Midbrain (tissue), 1 donor: ENCODE data around the gene BRF1.

Experiments used
- DNase-seq: peaks from one replicate; lab custom pipeline; 2025; lab: John Stamatoyannopoulos, UW

The BRF1 gene

GRCh38 chr14:105171004-105171673 is 129.7 kb downstream of the BRF1 start:
- DNase-seq, result no peak

GRCh38 chr14:105169776-105170655 is 130.8 kb downstream of the BRF1 start:
- DNase-seq, result no peak

DNA sequence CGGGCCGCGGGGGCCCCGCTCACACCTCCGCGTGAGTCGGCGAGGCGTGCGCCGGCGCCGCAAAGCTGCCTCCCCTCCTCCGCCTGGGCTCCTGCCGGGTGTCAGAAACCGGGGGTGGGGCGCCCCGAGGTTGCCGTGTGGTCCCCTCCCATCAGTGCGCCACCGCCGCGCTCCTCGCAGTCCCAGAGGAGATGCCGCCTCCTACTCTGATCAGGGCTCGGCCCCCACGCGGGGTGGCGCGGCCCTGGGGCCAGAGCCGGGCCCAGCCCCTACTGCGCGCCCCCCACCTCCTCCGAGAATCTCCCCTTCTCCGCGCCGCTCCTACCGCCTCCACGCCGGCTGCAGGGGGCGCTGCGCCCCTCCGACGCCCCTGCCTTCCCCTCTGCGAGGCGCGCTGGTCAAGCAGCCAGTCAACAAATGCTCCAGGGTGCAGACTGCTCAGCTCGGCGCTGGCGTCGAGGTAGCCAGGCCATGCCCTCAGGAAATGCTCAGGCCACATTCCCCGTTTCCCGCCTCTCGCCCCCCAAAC is 131.8 kb downstream of the BRF1 start:
- DNase-seq, result no peak

DNA sequence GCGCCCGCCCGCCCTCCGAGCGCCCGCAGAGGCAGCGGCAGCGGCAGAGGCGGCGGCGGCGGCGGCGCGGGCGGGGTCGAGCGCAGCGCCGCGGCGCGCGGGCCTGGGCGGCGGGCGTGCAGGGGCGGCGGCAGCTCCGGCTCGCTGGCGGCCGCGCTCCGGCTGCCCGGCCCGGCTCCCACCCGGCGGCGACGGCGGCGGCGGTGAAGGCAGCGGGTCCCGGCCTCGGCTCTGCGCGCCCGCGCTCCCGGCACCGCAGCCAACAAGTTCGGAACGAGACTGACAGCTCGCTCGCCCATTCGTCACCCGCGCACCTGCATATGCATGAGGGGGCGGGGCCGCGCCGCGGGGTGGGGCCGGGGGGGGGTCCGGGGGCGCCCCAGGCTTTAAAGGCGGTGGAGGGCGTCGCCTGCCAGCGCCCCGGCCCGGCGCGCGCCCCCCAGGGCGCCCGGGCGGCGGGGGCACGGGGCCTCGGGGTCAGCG is 132.3 kb downstream of the BRF1 start, which contains the start of gene JAG2:
JAG2 (minus strand) TSS at position 281 of the 483 bp plus-strand sequence. CDS start 356 bp downstream, outside the sequence.
- no peak for DNase-seq

- no peak for DNase-seq
These were observed 132.7 kb downstream of the BRF1 start for GRCh38 chr14:105168093-105168420.

DNA sequence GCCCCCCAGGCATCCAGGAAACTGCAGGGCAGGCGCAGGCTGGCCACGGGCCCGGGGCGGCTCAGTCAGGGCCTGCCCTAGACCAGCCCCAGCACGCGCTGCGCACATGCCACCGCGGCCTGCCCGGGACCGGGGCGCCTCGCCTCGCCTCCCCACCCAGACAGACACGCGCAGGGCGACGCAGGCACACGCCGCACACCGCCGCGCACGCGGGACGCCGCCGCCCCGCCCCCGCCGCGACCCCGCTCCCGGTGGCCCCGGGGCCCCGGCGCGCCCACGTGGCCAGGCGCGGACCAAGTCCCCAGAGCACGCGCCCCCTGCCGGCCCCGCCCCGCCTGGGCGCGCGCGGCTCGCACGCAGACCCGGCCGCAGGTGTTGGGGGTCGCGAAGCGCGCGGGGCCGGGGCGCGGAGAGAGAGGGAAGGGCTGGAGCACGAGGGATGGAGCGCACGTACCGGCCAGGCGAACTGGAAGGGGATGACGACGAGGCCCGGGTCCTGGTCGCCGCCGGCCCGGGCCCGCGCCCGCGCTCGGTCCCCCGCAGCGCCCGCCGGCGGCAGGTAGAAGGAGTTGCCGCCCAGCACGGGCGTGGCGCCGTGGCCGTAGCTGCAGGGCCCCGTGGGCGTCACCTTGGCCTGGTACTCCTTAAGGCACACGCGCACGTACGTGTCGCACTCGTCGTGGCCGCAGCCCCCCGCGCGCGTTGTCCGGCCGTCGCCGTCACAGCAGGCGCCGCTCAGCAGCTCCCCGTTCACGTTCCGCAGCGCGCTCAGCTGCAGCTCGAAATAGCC is 133.3 kb downstream of the BRF1 start:
- no peak for DNase-seq

- DNase-seq, result no peak
These were observed 134.1 kb downstream of the BRF1 start for GRCh38 chr14:105166571-105167302.

DNA sequence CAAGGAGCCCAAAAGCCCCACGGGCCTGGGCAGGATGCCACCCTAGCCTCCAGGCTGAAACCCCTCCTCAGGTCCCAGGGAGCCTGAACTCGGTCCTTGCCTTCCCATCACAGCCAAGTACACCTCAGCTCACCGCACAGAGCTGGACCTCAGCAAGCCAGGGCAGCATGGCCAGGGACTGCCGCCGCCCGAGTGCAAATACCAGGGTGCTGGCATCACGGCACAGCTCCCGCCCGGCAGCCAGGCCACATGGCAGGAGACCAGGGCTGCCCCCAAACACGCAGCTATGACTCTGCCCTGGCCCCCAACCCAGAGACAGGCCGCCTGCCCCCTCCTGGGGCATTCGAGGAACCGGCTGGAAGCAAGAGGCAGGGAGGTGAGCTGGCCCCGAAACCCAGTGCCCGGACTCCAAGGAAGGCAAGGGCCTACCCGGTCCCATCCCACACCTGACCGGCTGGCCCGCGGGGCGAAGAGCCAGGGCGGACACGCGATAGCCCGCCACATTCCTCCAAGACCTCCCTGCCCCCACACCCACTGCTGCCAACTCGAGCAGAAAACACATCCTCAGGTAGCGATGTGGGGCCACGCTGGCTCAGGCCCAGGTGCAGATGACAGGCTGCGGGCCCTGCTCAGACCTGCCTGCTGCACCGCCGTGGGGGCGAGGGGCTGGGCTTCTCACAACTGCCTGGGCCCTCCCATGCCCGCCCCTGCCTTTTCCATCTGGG is 134.9 kb downstream of the BRF1 start:
- no peak for DNase-seq

DNA sequence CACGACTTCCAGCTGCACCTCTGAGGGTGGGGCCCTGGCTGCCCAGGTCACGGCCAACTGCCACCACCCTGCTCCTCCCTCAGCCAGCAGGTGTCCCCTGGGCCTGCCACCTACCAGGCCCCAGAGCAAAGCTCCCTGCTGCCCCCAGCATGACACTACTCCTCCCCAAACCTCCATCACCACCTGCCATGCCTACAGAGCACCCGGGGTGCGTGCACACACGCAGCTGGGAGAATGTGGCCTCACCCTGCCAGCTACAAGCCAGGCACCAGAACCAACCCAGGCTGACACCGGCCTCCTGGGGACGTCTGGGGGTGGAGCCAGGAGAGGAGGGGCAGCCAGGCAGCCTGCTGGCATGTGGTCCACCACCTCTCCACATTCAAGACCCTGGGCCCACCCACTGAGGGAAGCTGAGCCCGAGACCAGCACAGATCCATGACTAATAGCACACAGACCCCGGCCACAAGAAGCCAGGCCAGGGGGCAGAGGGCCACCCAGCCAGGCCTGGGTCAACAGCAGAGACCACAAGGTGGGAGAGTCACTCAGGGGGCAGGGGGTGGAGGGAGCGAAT is 135.6 kb downstream of the BRF1 start:
- DNase-seq, result no peak

DNA sequence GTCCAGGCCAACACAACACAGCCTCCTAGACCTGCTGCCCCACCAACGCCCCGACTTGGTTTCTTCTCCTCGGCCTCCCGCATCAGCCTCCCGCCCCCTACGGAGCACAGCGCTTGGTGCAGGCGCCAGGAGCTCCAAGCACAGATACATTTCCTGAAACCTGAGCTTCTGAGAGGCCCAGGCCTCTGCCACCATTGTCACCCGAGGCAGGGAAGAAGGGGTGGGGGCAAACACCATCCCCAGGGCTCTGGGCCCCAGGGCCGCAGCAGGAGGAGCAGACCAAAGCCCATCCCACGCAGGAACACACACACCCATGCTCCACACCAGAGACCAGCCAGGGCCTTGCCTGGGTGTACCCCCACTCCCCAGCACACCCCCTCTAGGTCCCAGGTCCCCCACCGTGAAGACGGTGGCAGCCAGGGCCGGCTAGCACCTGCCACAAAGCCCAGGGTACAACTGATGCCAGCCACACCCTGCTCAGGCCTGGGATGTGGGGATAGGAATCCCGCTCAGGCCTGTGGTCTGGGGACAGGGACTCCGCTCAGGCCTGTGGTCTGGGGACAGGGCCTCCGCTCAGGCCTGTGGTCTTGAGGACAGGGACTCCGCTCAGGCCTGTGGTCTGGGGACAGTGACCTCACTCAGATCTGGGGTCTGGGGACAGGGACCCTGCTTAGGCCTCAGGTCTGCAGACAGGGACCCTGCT is 137.6 kb downstream of the BRF1 start:
- DNase-seq, result no peak

DNA sequence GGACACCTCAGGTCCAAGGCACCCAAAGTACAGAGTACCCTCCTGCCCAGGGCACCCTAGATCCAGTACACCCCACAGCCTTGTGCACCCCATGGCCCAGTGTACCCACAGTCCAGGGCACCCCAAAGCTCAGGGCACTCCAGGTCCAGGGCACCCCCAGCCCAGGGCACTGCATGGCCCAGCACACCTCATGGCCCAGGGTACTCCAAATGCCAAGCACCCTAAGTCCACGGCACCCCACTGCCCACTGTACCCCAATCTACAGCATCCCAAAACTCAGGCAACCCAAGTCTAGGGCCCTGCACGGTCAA is 138.2 kb downstream of the BRF1 start:
- DNase-seq, result no peak

DNA sequence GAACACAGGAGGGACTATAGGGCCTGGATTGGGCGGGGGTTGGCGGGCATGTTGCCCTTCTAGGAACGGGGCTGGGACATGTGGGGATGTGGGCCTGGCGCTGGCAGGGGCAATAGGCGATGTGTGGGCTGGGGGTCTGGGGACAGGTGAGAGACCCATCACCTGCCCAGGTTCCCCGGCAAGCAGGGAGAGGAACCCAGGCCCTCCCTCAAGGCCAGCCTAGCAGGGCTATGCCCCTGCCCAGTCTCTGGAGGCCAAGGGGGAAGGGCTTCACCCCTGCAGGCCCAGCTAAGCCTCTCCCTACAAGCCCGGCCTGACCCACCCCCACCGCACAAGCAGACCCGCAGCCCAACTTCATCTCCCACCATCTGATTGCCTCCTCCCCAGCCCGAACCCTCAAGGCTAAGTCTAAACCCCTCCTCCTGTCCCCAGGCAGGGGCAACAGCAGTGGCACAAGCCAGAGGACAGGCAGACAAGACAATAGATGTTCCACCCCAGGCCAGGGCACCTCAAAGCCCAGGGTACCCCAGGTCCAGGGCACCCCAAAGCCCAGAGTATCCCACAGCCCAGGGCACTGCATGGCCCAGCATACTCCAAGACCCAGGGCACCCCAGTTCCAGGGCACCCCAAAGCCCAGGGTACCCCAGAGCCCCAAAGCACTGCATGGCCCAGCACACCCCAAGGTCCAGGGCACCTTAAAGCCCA is 138.7 kb downstream of the BRF1 start:
- DNase-seq, result no peak

DNA sequence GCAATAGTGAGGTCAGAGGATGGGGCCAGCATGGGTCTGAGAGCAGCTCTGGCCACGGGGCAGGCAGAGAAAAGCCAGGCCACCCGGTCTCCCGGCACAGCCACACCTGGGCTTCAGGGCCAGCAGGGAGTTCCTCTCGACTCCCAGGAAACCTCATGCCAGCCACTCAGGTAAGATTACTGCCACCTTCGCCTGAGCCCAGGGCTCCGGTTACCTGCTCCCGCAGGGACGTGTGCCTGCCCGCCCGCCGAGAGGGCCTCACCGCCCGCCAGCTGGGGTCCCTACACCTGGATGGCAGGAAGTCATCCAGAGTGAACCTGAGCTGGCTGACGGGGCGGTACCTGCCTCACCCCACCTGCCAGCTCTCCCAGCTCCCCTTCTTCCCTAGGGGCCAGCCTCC is 139.5 kb downstream of the BRF1 start:
- no peak for DNase-seq

DNA sequence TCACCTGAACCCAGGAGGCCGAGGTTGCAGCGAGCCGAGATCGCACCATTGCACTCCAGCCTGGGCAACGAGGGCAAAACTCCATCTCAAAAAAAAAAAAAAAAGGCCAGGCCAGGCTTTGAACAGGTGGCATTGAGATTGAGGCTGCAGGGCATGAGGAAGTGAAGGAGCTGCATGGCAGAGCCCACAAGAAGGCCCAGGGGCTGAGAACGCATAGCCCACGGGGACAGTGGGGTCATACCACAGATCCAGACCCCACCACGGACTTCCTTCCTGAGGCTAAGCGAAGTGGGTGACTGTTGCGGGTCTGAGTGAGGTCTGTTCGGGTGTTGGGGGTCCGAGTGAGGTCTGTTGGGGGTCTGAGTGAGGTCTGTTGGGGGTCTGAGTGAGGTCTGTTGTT is 140.0 kb downstream of the BRF1 start:
- DNase-seq, result no peak

- no peak for DNase-seq
These were observed 141.5 kb downstream of the BRF1 start for GRCh38 chr14:105159344-105159743.
